ENCODE measurements around the gene PGS1.
"Not testable (repeated sequence)": the region's sequence is repeated elsewhere in the genome, so short reads cannot be mapped to it uniquely, and the experiment has no call there.

Gene PGS1

GRCh38 chr17:78448356-78448993 is 70.0 kb downstream of the PGS1 start:
- DNase-seq (ENCODE audit: low read depth) = no peak

- DNase-seq (ENCODE audit: low read depth) = no peak
Measured at GRCh38 chr17:78449983-78450595, 71.6 kb downstream of the PGS1 start.

GRCh38 chr17:78450696-78451345 is 72.4 kb downstream of the PGS1 start:
- DNase-seq (ENCODE audit: low read depth) = no peak

DNA sequence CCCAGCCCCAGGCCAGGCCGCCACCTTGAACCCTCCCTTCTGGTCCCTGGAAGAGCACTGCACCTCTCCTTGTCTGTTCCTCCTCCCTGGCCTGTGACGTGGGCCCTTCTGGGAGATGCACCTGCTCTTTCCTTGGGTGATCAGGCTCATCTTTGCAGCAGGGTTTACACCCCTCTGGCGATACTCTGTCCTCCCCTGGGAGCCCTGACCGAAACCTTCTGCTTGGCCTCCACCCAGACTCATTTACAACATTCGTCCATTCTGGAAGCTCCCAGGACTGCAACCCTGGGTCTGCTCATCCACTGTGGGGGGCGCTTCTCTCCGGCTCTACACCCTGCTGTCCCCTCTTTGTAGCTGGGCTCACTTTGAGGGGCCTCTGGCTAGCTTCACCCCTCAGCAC is 73.3 kb downstream of the PGS1 start:
- no peak for DNase-seq (ENCODE audit: low read depth)

DNA sequence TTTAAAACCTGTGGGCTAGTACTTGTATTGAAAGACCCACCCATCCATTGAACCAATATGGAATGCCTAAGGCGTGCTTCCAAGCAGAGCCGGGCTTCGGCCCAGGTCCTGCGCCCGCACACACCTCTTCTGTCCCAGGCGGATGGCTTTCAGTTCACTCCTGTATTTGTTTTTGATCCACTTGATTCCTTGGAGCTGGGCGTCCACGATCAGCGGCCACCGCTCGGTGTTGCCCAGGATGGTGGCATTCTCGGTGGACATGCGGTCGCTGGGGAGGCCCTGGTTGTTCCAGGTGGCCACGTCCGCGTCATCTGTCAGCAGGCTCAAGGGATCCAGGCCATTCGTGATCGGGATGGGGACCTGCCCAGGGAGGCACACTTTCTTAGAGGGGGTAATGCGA is 75.9 kb downstream of the PGS1 start:
- no peak for DNase-seq (ENCODE audit: low read depth)

- no peak for DNase-seq (ENCODE audit: low read depth)
Measured at GRCh38 chr17:78458091-78458490, 79.6 kb downstream of the PGS1 start.

DNA sequence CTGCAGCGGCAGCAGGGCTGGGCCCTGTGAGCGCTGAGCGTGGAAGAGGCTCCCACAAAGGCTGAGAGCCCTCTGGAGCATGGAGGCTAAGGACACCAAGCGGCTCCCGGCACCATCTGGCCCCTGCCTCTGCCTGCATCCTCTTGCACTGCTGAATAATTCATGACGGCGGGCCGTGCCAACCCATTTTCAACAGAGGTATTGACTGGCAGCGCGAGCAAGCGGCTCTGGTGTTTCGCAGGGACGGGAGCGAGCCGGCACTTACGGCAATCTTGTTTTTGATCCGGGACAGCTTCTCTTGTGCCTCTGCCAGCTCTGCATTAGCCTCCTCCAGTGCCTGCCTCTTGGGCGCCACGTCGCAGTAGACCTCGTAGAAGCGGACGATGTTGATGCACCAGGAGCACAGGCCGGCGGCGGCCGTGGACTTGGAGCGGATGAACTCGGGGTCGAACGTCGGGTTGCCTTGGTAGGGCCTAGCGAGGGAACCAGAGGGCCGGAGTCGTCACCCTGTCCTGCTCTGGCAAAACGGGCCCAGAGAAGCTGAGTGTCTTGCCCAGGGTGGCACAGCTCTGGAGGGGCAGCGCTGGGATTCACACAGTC is 80.4 kb downstream of the PGS1 start:
- no peak for DNase-seq (ENCODE audit: low read depth)

DNA sequence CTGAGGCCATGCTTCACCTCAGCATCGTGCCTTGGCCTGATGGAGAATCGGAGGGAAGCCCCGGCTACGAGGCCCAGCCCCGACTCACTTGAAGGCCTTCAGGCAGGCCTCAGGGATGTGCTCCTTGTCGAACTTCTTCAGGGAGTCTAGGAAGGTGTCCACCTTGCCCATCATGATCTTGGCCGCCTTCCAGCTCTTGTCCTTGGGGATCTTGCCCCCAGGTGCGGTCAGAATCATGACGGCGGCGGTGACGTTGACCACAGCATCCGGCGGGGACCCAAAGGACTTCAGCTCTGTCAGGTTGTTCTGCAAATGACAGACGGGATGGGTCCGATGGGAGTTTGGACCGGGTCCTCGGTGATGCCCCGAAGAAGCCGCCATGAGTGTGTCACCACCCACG is 81.2 kb downstream of the PGS1 start:
- DNase-seq (ENCODE audit: low read depth) = no peak

- no peak for DNase-seq (ENCODE audit: low read depth)
Measured at GRCh38 chr17:78460176-78460675, 81.8 kb downstream of the PGS1 start.

GRCh38 chr17:78460951-78461798 is 82.7 kb downstream of the PGS1 start:
- no peak for DNase-seq (ENCODE audit: low read depth)

GRCh38 chr17:78461799-78462053 is 83.3 kb downstream of the PGS1 start:
- DNase-seq (ENCODE audit: low read depth) = no peak

GRCh38 chr17:78462148-78462547 is 83.7 kb downstream of the PGS1 start:
- DNase-seq (ENCODE audit: low read depth) = no peak

DNA sequence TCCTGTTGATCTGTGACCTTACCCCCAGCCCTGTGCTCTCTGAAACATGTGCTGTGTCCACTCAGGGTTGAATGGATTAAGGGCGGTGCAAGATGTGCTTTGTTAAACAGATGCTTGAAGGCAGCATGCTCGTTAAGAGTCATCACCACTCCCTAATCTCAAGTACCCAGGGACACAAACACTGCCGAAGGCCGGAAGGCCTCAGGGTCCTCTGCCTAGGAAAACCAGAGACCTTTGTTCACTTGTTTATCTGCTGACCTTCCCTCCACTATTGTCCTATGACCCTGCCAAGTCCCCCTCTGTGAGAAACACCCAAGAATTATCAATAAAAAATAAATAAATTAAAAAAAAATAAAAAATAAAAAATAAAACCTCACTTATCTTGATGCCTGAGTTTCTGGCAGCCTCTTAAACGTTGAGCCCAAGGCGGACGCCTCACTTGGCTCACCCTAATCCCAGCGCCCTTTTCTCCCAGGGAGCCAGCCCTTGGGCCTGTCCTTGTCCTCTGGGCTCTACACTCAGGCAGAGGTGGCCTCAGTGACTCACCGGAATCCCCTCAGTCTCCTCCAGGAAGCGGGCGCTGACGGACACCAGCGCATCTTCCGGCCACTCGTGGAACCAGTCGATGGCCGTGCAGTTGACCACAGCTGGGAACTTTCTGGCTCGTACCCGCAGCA is 87.8 kb downstream of the PGS1 start:
- not testable (repeated sequence) for DNase-seq (ENCODE audit: low read depth)

DNA sequence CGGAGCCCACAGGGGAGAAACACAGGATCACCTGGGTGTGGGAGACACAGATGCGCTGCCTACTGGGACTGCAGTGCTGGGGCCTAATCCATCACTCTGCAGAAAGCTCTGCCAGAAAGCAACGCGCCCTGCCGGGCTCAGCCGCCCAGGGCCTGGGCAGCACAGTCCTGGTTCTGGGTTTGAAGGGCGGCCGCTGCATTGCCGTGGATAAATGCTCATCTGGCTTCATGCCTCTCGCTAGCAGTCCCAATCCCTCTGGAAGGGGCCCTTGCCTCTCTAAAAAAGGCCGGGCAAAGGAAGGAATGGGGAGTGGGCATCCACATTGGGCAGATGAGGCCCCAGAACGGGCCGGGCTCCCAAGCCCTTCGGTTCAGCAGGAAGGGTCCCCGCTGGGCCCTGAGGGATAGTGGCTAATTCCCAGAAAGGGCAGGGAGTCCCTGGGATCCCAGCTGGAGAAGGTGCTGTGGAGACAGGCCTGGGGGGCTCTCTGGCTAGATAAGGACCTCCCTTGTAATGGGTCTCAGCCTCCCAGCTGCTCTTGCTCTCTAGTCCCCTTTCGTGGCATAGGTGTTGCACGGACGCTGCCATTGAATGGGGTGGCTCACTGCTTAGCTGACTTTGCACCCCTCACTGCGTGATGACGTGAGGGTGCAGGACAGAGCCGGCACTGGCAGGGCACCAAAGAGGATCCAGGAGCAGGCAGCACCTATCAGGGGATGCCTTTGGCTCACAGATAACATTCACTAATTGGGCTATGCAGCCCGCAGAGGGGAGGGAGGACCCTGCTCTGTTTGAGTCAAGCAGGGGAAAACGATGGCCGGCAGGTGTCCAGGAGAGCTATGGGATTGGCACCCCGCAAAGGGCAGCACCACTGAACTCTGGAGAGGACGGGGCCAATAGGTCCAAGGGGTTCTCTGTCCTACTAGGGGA is 88.6 kb downstream of the PGS1 start:
- DNase-seq (ENCODE audit: low read depth) = no peak

- no peak for DNase-seq (ENCODE audit: low read depth)
Measured at GRCh38 chr17:78468366-78468765, 89.9 kb downstream of the PGS1 start.

DNA sequence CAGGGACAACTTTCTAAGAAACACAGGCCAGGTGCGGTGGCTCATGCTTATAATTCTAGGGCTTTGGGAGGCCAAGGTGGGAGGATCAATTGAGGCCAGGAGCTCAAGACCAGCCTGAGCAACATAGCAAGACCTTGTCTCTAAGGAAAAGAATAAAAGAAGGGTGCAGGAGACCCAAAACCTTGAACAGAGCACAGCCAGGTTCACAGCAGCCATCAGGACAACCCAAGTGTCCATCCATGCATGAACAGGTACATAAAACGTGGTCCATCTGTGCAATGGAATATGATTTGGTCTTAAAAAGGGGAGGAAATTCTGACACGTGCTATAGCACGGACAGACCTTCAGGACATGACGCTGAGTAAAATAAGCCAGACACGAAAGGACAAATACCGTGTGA is 91.0 kb downstream of the PGS1 start:
- DNase-seq (ENCODE audit: low read depth) = no peak

GRCh38 chr17:78471635-78472034 is 93.2 kb downstream of the PGS1 start:
- no peak for DNase-seq (ENCODE audit: low read depth)

DNA sequence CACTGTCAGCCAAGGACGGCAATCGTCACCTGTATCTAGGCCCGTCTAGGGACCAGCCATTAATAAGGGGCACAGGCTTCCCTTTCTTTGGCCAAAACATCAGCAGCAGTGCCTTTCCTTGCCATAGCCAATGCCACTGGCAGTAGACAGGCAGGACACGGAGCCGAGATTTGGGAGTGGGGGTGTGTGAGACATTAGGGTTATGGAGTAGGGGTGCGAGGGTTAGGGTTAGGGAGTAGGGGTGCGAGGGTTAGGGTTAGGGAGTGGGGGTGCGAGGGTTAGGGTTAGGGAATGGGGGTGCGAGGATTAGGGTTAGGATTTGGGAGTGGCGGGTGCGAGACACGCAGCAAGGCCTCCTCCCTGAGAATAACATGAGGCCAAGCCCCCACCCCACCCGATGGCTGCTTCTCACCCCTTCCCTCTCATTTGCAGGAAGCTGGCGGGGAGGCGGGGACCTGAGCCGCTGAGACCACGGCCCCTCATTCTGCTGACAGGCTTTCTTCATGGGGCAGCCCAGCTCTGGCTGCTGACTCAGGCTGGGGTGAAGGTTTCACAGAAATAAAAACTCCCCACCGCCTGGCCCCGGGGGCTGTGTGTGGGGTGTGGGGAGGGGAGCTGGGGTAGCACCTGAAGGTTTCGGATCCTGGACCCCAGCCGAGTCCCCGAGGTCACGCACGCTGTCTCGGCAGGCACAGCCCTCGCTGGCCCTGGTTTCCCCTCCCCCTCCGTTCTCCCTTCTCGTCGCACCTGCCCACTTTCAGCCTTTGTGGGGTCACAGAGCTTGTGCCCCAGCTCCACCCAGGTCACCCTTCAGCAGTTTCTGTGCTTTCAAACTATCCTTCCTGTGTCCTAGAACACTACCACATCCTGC is 93.8 kb downstream of the PGS1 start:
- no peak for DNase-seq (ENCODE audit: low read depth)

DNA sequence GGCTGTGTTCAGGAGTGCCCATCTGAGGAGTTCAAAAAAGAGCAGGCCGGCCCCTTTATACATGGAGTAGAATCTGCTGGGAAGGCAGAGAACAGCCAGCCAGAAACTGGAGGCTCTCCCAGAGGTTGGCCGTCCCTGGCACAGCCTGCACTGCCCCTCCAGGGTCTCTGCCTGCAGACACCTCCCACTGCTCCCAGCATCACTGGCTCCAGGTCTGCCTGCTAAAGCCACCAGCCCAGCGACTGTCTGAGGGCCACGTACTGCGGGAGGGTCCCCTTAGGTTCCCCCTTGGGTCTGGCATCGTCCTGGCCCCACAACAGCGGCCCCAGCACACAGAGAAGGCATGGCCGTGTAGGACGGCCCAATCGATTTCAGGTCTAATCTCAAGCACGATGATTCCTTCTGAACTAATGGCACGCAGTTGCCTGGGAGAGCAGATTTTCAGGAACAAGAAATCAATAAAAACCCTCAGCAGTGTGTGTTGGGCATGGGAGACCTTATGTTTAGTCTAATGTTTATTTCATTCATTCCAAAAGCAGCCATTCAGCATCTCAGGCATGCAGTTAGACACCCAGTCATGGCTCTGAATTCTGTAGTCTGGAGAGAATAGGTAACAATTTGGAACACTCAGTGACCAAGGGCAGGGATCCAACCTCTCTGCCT is 95.6 kb downstream of the PGS1 start:
- peak; percentile 9 for DNase-seq (ENCODE audit: low read depth)
